ENCODE data around the gene KMT2B.
"Not testable (repeated sequence)": the region's sequence is repeated elsewhere in the genome, so short reads cannot be mapped to it uniquely, and the experiment has no call there.

The KMT2B gene

DNA sequence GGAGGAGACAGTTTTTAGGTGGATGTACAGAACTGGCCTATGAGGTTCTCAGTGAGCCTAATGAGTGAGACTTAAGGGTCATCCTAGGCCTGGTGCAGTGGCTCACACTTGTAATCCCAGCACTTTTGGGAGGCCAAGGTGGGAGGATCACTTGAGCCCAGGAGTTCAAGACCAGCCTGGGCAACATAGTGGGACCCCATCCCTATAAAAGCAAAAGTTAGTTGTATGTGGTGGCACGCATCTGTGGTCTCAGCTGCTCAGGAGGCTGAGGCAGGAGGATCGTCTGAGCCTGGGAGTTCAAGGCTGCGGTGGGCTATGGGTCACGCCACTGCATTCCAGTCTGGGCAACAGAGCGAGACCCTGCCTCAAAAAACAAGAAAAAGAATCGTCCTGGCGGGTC, 6.3 kb downstream of the KMT2B start:
- not testable (repeated sequence) for H2BK15ac ChIP-seq (ENCODE audit: low read depth, poor library complexity, severe bottlenecking); H3K4ac ChIP-seq (ENCODE audit: low read depth in 1 of 2, low read length in 2 of 2); DNase-seq; H3K4me2 ChIP-seq (ENCODE audit: low read length, poor library complexity, severe bottlenecking); H2AK5ac ChIP-seq (ENCODE audit: low read length, severe bottlenecking); H2BK12ac ChIP-seq (ENCODE audit: low read length in 2 of 2); H2BK120ac ChIP-seq (ENCODE audit: low read depth, low read length); H2BK5ac ChIP-seq (ENCODE audit: low read depth, low read length, poor library complexity, severe bottlenecking); H3K4me3 ChIP-seq (ENCODE audit: insufficient read depth in 1 of 2, low read depth in 1 of 2, low read length in 2 of 2); H4K91ac ChIP-seq (ENCODE audit: low read length); H3K27me3 ChIP-seq (ENCODE audit: control insufficient read depth in 1 of 2, insufficient read depth in 1 of 2, low read length in 2 of 2); H3K9ac ChIP-seq (ENCODE audit: low read length); H4K8ac ChIP-seq (ENCODE audit: low read length); H3K23ac ChIP-seq (ENCODE audit: low read length in 2 of 2); H3K14ac ChIP-seq (ENCODE audit: low read length in 2 of 2); H3K4me1 ChIP-seq (ENCODE audit: control insufficient read depth, insufficient read depth, low read depth, low read length); H3K9me3 ChIP-seq (ENCODE audit: control insufficient read depth, low read length); H3K18ac ChIP-seq (ENCODE audit: low read depth in 1 of 2, low read length in 2 of 2); H3K27ac ChIP-seq (ENCODE audit: low read length, poor library complexity, severe bottlenecking); H2AFZ ChIP-seq (ENCODE audit: low read depth, low read length)
- Histone ChIP-seq H3K36me3 (ENCODE audit: control insufficient read depth in 1 of 2, insufficient read depth in 2 of 2, low read depth in 1 of 2, low read length in 2 of 2) (peaks cover 84 to 96% of the 10 kb centered on the region in 2 experiments), H3K79me1 (replicated peaks; ENCODE audit: low read length, poor library complexity, severe bottlenecking) (peaks cover 60% of the 10 kb centered on the region)
- WGBS, result 98% methylated on average over 7 of the region's 7 CpGs

DNA sequence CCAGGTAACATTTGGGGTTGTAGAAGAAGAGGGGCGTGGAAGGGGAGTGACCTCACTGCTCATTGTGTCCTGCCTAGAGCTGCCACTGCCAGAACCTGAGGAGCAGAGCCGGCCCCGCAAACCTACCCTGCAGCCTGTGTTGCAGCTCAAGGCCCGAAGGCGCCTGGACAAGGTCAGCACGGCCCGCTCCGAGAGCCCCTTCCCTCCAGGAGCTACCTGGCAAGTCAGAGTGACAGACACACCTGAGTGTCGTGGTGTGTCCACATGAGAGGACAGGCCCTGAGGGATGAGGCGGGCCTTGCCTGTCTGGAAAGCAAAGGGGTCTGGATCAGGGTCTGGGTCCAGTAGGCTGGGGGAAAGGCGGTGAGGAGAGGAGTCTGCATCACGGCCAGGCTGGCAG, 6.8 kb downstream of the KMT2B start:
- Histone ChIP-seq H3K27ac (ENCODE audit: low read length, poor library complexity, severe bottlenecking) (no peak overlapping the region), H4K8ac (ENCODE audit: low read length) (no peak overlapping the region), H3K27me3 (ENCODE audit: control insufficient read depth in 1 of 2, insufficient read depth in 1 of 2, low read length in 2 of 2) (no peaks in the 10 kb centered on the region), H3K9me3 (ENCODE audit: control insufficient read depth, low read length) (no peaks in the 10 kb centered on the region), H4K91ac (ENCODE audit: low read length) (no peak overlapping the region), H3K23ac (ENCODE audit: low read length in 2 of 2) (no peak overlapping the region), H2BK5ac (ENCODE audit: low read depth, low read length, poor library complexity, severe bottlenecking) (no peak overlapping the region), H3K9ac (ENCODE audit: low read length) (no peak overlapping the region), H2AFZ (ENCODE audit: low read depth, low read length) (no peak overlapping the region), H3K4me3 (ENCODE audit: insufficient read depth in 1 of 2, low read depth in 1 of 2, low read length in 2 of 2) (no peak overlapping the region), H3K18ac (ENCODE audit: low read depth in 1 of 2, low read length in 2 of 2) (no peak overlapping the region), H2BK12ac (ENCODE audit: low read length in 2 of 2) (no peak overlapping the region), H3K4me1 (ENCODE audit: control insufficient read depth, insufficient read depth, low read depth, low read length) (peaks cover 4% of the 10 kb centered on the region), H3K4me2 (ENCODE audit: low read length, poor library complexity, severe bottlenecking) (no peak overlapping the region), H2AK5ac (ENCODE audit: low read length, severe bottlenecking) (no peak overlapping the region), H2BK120ac (ENCODE audit: low read depth, low read length) (no peak overlapping the region), H3K36me3 (ENCODE audit: control insufficient read depth in 1 of 2, insufficient read depth in 2 of 2, low read depth in 1 of 2, low read length in 2 of 2) (peaks cover 89 to 99% of the 10 kb centered on the region in 2 experiments), H3K4ac (ENCODE audit: low read depth in 1 of 2, low read length in 2 of 2) (no peak overlapping the region), H3K79me1 (replicated peaks; ENCODE audit: low read length, poor library complexity, severe bottlenecking) (peaks cover 65% of the 10 kb centered on the region), H2BK15ac (ENCODE audit: low read depth, poor library complexity, severe bottlenecking) (no peak overlapping the region), H3K14ac (ENCODE audit: low read length in 2 of 2) (no peak overlapping the region)
- WGBS, result 96% methylated on average over 10 of the region's 12 CpGs
- DNase-seq, result no peak

DNA sequence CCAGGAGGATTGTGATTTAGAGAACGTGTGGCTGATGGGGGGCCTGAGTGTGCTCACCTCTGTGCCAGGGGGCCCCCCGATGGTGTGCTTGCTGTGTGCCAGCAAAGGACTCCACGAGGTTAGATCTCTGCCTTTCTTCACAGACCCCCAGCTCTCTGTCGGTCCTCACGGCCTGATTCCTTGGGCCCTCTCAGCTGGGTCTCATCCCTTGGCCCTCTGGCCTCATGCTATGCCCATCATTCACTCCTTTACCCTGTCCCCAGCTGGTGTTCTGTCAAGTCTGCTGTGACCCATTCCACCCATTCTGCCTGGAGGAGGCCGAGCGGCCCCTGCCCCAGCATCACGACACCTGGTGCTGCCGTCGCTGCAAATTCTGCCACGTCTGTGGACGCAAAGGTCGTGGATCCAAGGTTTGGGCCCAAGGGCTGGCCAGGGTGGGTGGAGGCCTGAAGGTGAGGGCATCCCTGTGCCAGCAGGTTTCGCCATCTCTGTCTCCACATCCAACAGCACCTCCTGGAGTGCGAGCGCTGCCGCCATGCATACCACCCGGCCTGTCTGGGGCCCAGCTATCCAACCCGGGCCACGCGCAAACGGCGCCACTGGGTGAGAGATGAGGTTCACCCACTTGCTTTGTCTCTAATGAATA, 7.5 kb downstream of the KMT2B start:
- no peak overlapping the region for H3K23ac ChIP-seq (ENCODE audit: low read length in 2 of 2)
- no peak overlapping the region for H2BK5ac ChIP-seq (ENCODE audit: low read depth, low read length, poor library complexity, severe bottlenecking)
- H3K4me1 ChIP-seq (ENCODE audit: control insufficient read depth, insufficient read depth, low read depth, low read length), result no peaks in the 10 kb centered on the region
- no peak overlapping the region for H3K4me3 ChIP-seq (ENCODE audit: insufficient read depth in 1 of 2, low read depth in 1 of 2, low read length in 2 of 2)
- no peak overlapping the region for H3K4ac ChIP-seq (ENCODE audit: low read depth in 1 of 2, low read length in 2 of 2)
- no peak overlapping the region for H2BK12ac ChIP-seq (ENCODE audit: low read length in 2 of 2)
- no peak overlapping the region for H3K9ac ChIP-seq (ENCODE audit: low read length)
- H3K27me3 ChIP-seq (ENCODE audit: control insufficient read depth in 1 of 2, insufficient read depth in 1 of 2, low read length in 2 of 2), result no peaks in the 10 kb centered on the region
- peaks cover 67% of the 10 kb centered on the region for H3K79me1 ChIP-seq (replicated peaks; ENCODE audit: low read length, poor library complexity, severe bottlenecking)
- H3K36me3 ChIP-seq (ENCODE audit: control insufficient read depth in 1 of 2, insufficient read depth in 2 of 2, low read depth in 1 of 2, low read length in 2 of 2), result peaks cover 92 to 99% of the 10 kb centered on the region in 2 experiments
- H2AK5ac ChIP-seq (ENCODE audit: low read length, severe bottlenecking), result no peak overlapping the region
- no peak for DNase-seq
- H4K91ac ChIP-seq (ENCODE audit: low read length), result no peak overlapping the region
- 97% methylated on average over 21 of the region's 23 CpGs for WGBS
- no peak overlapping the region for H2AFZ ChIP-seq (ENCODE audit: low read depth, low read length)
- no peaks in the 10 kb centered on the region for H3K9me3 ChIP-seq (ENCODE audit: control insufficient read depth, low read length)
- H3K4me2 ChIP-seq (ENCODE audit: low read length, poor library complexity, severe bottlenecking), result no peak overlapping the region
- H4K8ac ChIP-seq (ENCODE audit: low read length), result no peak overlapping the region
- H2BK15ac ChIP-seq (ENCODE audit: low read depth, poor library complexity, severe bottlenecking), result no peak overlapping the region
- H3K18ac ChIP-seq (ENCODE audit: low read depth in 1 of 2, low read length in 2 of 2), result no peak overlapping the region
- no peak overlapping the region for H3K27ac ChIP-seq (ENCODE audit: low read length, poor library complexity, severe bottlenecking)
- H3K14ac ChIP-seq (ENCODE audit: low read length in 2 of 2), result no peak overlapping the region
- H2BK120ac ChIP-seq (ENCODE audit: low read depth, low read length), result no peak overlapping the region

DNA sequence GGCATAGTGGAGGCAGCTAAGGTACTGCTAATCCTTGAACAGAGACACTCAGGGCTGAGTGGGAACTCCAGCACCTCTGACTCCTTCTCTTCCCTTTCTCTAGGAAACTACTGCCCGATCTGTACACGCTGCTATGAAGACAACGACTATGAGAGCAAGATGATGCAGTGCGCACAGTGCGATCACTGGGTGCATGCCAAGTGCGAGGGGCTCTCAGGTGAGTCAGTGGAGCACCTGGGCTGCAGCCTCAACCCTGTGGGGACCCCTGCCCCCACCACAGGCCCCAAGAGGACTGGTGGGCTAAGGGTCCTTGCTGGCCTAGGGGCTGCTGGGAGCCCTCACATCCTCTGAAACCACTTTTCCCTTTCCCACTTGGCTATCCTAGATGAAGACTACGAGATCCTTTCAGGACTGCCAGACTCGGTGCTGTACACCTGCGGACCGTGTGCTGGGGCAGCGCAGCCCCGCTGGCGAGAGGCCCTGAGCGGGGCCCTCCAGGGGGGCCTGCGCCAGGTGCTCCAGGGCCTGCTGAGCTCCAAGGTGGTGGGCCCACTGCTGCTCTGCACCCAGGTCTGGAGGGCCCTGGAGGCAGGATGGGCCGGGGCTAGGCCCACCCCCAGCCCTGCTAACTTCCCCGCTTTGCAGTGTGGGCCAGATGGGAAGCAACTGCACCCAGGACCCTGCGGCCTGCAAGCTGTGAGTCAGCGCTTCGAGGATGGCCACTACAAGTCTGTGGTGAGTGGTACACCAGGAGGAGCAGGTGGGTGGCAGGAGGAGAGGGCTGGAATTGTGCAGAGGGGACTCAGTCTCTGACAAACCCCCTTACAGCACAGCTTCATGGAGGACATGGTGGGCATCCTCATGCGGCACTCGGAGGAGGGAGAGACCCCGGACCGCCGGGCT, 9.5 kb downstream of the KMT2B start:
- H3K27me3 ChIP-seq (ENCODE audit: control insufficient read depth in 1 of 2, insufficient read depth in 1 of 2, low read length in 2 of 2), result no peaks in the 10 kb centered on the region
- no peak overlapping the region for H3K23ac ChIP-seq (ENCODE audit: low read length in 2 of 2)
- H2BK12ac ChIP-seq (ENCODE audit: low read length in 2 of 2), result no peak overlapping the region
- H3K14ac ChIP-seq (ENCODE audit: low read length in 2 of 2), result no peak overlapping the region
- H3K4me3 ChIP-seq (ENCODE audit: insufficient read depth in 1 of 2, low read depth in 1 of 2, low read length in 2 of 2), result no peak overlapping the region
- no peak overlapping the region for H4K8ac ChIP-seq (ENCODE audit: low read length)
- no peak overlapping the region for H3K18ac ChIP-seq (ENCODE audit: low read depth in 1 of 2, low read length in 2 of 2)
- no peak overlapping the region for H2BK15ac ChIP-seq (ENCODE audit: low read depth, poor library complexity, severe bottlenecking)
- no peak overlapping the region for H2BK120ac ChIP-seq (ENCODE audit: low read depth, low read length)
- H3K79me1 ChIP-seq (replicated peaks; ENCODE audit: low read length, poor library complexity, severe bottlenecking), result peaks cover 75% of the 10 kb centered on the region
- H3K9ac ChIP-seq (ENCODE audit: low read length), result no peak overlapping the region
- no peaks in the 10 kb centered on the region for H3K9me3 ChIP-seq (ENCODE audit: control insufficient read depth, low read length)
- no peaks in the 10 kb centered on the region for H3K4me1 ChIP-seq (ENCODE audit: control insufficient read depth, insufficient read depth, low read depth, low read length)
- H4K91ac ChIP-seq (ENCODE audit: low read length), result no peak overlapping the region
- H3K36me3 ChIP-seq (ENCODE audit: control insufficient read depth in 1 of 2, insufficient read depth in 2 of 2, low read depth in 1 of 2, low read length in 2 of 2), result peaks cover 96 to 99% of the 10 kb centered on the region in 2 experiments
- whole genome bisulfite sequencing, result 96% methylated on average over 25 of the region's 25 CpGs
- no peak overlapping the region for H2BK5ac ChIP-seq (ENCODE audit: low read depth, low read length, poor library complexity, severe bottlenecking)
- no peak overlapping the region for H2AFZ ChIP-seq (ENCODE audit: low read depth, low read length)
- H3K27ac ChIP-seq (ENCODE audit: low read length, poor library complexity, severe bottlenecking), result no peak overlapping the region
- H2AK5ac ChIP-seq (ENCODE audit: low read length, severe bottlenecking), result no peak overlapping the region
- DNase-seq, result no peak
- H3K4me2 ChIP-seq (ENCODE audit: low read length, poor library complexity, severe bottlenecking), result no peak overlapping the region
- H3K4ac ChIP-seq (ENCODE audit: low read depth in 1 of 2, low read length in 2 of 2), result no peak overlapping the region

All from mesenchymal stem cell (in vitro differentiated cells and primary cell).